HG03469 (cell line): ENCODE data around the gene HOXB3.

Experiments used
- ATAC-seq: cut with Tn5 transposase; IDR thresholded peaks from one replicate; pipeline ENCODE4 v1.9.1; 2021; ENCODE audit warnings: mild to moderate bottlenecking, moderate library complexity, moderate number of reproducible peaks; ENCODE audit not compliant: unreplicated experiment

The HOXB3 gene

DNA sequence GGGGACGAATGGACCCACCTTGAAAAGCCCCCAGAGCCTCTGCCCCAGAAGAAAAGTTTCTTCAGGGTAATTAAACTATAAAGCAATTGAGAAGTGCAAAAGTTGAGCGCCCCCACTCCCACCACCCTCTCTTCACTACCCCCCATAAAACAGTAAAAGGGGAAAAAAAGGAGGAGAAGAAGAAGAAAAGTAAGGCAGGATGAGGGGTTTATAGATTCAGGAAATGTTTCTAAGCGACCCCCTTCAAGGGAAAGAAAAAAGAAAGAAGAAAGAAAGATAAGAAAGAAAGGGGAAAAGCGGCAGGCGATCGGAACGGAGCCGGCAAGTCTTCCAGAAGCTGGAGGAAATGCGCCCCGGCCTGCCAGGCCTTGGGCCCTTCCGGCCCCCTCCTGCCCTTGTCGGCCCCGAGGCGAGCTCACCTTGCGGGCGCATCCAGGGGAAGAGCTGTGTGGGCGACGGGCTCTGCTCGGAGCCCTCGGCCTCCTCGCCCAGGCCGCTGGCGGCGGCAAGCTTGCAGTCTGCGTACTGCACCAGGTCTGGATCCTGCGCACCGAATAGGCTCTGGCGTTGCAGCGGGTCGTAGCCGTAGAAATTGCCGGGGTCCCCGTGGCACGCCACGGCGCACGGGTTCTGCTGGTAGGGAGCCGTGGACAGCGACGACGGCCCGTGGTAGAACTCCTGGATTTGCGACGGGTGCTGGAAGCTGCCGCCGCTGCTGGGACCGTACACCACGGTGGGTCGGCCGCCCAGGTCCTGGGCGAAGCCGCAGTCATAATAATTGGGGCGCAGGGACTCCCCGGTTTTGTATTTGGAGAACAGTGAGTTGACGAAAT lies 24.0 kb upstream of the HOXB3 start:
- ATAC-seq, result no peak

DNA sequence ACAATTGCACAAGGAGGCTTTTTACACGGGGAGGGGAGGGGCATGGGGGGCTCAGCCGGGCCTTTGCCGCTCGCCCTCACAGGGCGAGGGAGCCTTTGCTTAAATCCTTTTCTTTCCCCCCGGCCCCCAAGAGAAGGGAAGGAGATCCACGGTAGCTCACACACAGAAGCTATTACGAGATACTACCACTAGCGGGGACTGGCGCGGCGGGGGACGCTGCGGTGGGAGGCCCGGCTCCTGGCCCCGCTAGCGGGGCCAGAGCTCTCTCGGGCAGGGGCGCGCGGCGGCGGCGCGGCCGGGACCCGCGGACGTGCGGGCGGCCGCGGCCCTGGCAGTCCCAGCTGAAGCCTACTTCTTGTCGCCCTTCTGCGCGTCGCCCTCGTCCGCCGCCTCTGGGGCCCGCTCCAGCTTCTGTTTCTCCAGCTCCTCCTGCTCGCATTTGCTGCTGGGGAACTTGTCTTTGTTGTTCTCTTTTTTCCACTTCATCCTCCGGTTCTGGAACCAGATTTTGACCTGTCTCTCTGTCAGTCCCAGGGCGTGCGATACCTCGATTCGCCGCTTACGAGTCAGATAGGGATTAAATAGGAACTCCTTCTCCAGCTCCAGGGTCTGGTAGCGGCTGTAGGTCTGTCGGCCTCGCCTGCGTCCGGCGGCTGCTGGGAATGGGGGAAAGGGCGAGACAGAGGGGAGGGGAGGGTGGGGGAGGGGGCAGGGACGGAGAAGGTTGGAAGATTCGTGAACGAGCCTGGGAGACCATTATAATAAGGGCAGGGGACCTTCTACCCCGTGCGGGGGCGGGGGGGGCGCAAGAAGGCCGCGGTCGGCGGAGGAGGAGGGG lies 23.0 kb upstream of the HOXB3 start:
- ATAC-seq, result no peak

DNA sequence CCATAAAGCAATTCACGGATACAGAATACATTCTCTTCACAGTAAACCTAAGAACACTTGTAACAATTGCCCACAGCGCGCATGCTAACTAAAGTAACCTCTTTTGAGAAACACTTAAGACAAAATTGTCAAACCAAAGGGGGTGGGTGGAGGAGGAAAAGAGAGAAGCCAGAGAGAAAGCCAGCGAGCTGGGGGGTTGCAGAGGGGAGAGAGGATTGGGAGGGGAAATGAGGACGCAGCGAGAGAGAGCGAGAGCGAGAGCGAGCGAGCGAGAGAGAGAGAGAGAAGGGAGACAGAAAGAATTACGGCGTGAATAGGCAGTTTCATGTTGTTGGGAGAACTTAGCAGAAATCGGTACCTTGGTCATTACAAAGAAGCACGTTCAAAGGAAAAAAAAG lies 22.4 kb upstream of the HOXB3 start:
- ATAC-seq, result no peak

DNA sequence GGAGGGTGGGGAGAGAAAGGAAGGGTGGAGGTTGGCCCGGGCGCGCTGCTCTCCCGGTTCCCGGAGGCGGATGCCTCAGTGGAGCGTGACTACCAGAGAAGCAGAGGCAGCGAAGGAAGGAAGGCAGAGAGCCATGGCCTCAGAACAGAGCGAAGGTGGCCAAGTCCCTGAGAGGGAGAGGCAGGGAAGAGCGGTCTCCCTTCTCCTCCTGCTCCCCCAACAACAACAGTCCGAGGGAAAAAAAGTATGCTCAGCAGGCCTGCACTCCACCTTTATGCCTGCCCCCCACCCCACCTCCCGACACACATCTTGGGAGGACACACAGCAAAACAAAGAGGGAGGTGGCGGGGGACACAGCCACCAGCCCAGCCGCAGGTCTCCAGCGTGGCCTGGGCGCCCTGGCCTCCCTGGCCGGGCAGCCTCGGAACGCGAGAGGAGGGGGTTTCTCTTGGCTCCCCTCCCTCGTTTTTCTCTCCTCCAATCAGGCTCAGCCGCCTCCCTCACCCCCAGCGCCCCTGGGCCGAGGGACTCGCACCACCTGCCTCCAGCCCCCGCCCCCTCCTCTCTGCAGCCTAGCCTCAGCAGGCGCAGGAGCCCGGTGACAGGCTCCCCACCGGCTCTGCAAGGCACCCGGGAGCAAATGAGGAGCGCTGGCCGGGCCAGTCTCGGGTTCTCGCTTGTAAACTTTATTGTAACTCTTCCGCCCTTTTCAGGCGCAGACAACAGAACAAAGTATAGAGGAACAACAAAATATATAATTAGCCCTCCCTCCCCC lies 21.8 kb upstream of the HOXB3 start:
- no peak for ATAC-seq

DNA sequence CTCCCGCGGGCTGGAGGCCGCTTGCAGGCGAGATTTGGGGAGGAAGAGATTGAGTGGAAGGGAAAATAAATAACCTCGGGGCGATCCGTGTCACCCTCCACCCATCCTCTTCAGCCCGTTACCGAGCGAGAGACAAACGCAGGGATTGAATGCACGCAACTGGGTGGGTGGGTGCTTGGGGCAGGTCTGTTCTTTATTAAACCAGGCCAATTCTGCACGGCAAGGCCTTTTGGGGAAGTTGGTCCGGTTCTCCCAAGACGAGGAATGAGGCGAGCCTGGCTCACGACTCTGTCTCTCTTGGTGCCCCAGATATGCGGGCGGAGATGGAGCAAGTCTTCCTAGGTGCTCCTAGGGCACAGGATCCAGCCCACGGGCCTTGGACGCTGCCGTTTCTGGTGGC lies 21.2 kb upstream of the HOXB3 start:
- no peak for ATAC-seq

DNA sequence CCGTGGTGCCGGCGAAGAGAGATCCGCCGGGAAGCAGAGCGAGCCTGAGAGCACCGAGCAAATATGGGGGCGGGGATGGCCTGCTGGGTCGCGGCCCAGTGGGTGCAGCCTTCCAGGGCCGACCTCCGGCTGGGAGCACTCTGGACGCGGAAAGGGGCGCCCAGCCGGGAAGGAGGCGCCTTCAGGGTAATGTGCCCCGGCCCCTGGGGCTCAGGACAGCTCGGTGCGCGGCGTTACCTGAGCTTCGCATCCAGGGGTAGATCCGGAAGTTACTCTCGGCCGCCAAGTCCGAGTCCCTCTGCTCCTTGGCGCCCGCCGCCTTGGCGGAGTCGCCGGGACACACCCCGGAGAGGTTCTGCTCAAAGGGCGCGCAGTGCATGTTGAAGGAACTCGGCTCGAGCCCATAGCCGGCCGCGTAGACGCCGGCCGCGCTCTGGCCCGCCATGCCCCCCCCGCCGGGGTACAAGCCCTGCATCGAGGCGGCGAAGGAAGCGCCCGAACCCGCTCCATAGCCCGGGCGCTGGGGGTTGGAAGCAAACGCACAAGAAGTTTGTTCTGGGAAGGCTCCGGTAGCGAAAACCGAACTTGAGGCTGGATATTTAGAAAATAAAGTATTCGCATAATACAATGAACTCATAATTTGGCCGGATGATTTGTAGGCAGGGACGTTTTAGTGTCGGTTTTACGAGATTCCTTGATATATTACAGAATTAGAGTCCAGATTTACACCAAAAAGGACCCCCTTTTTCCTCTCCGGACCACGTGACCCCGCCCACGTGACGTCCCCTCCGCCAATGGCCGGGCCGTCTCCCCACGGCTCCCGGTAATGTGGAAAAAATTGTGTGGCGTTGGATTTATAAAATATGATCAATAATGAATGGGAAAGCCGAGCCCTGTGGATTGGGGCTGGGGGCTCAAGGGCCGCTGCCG lies 20.5 kb upstream of the HOXB3 start, which contains the start of gene HOXB7:
Gene HOXB7, minus strand, starts transcription at position 736 of the 930 bp plus-strand sequence. Its CDS starts 99 bp downstream, at position 637.
- no peak for ATAC-seq

DNA sequence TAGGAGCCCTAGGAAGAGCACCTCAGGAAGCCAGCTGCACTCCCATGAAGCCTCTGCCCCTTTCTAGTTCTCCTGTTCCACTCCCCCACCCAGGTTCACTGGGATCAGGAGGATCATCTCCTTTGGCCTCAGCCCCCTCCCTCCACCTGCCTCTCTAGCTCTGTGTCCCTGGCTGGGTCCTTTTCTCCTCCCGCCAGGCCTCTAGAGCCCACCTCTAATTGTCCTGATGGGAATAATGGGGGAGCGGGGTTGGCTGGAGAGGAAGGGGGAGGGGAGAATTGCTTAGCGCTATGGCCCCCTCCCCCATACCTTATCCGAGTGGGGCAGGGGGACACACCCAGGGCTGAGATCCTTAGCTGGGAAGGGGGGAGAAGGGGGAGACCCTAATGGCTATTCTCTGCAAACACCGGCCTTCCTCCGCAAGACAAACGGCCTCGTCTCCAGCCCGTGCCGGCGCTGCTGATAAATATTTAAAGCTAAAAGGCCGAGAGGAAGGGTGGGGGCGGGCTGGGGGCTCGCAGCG lies 19.8 kb upstream of the HOXB3 start:
- ATAC-seq, result no peak

DNA sequence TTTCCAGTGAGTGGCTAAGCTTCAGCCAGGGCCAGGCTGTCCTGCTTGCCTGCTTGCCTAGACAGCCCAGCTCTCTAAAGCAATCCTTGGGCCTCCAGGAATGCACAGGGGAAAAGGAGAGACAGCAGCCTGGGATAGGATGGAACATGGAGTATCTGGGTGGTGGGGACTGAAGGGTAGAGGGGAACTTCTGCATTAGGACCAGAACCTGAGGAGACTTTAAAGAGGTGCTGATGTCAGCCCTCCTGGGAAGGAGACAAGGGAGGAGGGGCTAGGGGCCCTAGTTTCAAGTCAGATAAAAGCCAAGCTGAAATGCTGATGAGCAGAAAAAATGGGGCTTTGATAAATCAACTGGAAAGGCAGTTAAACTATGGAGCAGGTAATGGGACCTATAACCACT lies 19.0 kb upstream of the HOXB3 start:
- no peak for ATAC-seq

DNA sequence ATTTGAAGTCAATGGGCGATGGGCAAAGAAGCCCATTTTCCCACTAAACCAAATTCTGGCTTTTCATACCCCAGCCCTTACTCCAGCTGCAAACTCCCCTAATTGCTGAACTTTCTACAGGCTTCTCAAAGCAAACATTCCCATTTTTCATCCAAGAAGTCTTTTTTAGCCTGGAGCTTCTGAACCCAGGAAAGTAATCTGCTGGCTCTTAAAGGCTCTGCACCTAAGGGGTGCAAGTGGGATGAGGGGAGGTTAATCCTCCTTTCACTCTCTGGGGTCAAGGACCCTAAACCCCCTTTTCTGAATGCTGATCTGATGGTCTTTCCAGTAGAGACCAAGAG lies 18.4 kb upstream of the HOXB3 start:
- no peak for ATAC-seq

DNA sequence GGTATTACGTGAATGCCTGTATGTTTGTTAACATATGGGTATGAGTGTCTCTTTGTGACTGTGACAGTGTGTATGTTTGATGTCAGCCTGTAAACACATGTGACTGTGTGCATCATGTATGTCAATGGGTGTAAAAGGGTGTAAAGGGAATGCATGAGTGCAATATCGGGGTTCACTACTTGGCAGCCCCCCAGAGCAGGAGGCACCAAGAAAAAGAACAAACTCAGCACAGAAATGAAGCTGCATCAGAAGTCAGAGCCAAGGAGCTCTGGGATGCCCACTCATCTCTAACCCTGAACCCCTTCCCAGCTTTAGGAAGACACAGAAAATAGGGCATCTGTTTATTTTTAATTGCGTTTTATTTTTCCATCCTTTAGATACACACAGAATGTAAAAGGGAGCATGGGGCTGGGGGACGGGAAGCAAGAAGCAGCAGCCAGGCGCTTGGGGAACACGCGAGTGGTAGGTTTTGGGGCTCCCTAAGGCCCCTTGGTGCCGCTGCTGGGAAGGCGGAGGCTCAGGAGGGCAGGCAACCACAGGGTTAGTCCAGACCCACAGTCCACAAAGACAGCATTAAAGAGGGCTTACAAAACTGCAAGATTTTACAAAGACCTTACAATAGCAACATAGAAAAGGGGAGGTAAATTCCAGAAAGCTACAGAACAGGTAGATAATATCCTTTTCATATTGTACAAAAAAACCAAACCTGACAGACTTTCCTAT lies 17.0 kb upstream of the HOXB3 start:
- no peak for ATAC-seq

DNA sequence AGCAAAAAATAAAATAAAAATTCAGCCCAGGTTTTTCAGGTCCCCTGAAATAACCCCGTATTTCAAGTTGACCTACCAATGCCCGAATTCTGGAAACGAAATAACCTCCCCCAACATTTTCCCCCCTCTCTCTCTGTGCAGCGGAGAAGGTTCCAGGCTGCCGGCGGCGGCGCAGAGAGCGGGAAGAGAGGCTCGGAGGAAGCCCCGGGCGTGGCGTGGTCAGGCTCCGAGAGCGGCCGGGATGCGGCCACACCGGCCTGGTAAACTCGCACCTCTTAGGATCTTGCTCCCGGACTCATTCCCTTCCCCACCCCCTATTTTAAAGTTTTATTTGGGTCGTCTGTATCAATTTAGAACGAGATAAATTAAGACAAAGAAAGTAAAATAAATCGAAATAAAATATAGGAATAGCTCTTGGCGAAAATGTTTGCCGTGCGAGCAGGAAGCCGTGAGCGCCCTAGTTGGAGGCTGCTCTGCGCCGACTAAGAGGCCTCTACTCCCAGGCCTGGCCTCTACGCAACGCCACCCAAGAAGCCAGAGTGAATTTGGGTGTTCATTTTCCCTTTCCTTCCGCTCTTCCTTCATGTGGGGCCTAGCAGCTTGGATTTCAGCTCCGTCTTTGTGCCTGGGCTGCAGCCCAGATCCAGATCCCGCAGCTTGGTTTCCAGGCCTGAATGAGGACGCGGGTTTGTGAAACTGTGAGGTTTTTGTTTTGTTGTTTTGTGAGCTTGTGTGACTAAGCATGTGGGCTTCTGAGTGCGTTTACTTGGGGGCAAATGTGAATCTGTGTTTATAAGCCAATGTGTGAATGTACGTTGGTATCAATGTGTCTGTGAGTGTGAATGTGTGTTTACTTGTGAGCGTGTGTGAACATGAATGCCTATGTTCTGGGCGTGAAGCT lies 16.2 kb upstream of the HOXB3 start:
- ATAC-seq, result no peak

DNA sequence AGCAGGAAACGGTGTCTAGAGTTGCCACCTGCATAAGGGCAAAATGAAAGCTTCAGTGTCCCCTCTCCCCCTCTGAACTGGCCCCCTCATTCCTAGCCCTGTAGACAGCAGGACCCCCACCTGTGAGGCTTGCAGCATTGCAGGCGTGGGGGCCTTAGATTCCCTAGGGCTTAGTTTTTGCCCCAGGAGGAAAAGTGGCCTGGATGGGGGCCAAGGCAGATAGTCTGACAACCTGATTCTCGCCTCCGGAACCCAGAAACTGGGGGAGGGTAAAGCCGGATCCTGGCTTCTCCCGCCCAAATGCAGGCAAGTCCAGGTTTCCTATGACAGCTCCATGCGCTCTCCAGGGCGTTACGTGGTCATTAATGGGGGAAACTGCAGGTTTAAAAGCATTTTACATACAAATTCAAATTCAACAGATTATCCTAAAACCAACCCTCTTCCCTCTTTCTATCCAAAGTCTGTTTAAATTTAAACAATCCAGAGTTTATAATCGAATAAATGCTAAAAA lies 15.4 kb upstream of the HOXB3 start:
- no peak for ATAC-seq

DNA sequence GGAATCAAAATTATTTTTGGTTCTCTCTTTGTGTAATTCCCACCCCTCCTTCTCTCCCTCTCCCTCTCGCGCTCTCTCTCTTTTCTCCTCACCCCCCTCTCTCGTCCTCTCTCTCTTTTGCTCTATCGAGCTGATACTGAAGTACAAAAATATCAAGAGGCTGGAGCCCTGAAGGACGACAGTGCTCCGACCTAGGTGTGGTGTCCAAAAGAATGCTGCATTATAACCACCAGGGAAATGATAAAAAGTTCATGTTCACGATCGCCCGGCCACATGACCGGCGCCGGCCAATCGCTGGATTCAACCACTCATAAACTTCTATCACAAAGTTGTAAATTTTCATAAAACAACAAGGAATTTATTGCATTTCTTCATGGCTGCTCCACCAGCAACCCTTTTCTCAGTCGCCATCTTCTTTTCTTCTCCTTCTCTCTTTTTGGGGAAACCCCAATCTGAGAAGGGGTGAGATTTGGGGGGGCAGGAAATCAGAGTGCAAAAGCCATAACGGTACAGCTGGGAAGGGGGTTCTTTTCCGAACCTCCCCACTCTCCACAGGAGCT lies 14.8 kb upstream of the HOXB3 start, which contains the start of gene HOXB6:
Gene HOXB6, minus strand, starts transcription at position 217 of the 560 bp plus-strand sequence. CDS start 6,836 bp downstream, outside the sequence.
- no peak for ATAC-seq

DNA sequence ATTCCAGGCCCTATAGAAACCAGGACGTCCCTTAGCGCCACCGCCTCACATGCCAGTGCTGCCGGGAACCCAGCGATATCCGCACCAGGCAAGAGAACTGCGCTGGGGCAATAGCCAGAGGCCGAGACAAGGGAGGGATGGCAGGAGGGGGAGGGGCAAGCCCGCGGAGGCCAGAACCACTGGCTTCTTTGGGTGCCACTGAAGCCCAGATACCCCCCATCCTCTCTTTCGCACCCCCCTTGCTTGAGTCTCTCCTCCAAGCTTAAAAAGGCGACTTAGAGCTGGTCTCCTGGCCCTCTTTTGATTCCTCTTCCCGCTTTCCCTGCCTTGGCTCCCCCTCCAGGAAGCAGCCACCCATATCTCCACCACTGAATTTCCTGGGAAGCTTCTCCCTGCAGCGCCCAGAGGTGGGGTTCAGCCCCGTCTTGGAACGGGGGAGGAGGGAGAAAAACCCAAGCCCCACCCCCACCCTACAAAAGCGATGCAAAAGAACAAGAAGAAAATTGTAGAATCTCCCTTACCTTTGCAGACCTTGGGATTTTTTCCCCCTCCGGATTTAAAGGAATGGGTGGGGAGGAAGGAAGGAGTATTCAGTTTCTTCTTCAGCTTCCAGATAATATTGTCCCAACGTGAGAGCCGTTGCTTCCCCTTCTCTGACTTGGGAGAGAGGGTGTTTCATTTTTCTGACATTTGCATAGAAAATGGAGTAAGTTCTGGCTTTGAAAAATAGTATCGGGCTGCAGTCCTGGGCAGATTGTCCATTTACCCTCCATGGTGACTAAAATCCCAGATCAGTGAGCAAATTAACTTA lies 14.1 kb upstream of the HOXB3 start:
- ATAC-seq, result no peak

DNA sequence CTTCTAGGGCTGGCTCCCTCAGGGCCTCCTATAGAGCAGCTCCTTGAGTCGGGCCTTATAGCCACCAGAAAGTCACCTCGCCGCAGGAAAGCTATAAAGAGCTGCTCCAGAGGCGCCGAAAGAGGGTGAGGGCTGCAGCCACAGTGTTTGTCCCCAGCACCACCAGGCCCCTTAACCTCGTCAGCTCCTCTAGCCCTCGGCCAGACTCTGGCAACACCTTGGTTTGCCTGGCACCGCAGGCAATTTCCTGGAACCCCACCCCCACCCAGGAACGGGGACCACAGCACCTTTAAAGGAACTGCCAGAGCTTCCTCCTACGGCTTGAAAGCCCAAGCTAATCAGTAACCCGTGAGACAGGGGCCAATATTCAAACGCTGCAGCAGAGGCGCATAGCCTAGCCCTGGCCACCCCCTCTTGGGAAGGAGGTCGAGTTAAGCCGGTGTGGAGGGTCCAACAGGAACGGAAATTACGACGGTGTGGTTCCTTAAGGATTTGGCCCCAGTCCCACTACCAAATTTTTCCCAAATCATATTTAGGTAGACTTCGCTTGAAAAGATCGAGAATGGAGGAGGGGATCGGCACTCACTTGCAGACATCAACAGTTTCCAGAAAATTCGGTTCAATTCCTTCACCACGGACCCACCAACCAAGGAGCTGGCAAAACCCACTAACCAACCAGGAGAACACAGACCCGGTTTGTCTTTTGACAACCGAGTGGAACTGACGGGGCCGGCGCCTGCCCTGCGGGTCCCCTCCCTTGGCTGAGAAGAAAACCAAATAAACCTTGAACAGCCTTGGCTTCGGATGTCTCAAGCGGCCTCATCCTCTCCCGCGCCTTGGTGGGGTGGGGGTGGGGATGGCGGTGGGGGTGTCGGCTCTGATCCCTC lies 11.7 kb upstream of the HOXB3 start:
- no peak for ATAC-seq

DNA sequence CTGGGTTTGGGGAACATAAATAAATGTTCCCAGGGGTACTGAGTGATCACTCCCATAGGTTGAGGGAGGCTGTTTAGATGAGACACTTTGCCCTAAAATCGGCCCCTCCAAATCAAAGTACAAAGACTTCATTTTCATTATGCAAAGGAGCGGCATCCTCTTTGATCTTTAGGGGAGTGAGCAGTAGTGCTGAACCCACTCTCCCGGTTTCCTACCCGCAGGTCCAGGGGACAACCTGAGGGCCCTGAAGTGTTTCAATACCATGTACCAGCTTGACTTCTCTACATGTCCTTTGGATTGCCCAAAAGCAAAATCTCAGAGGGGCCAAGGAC lies 11.1 kb upstream of the HOXB3 start:
- ATAC-seq, result no peak
